GM18499 (cell line): ENCODE measurements around the gene ABLIM2.

ENCODE experiments used
- ATAC-seq: cut with Tn5 transposase; IDR thresholded peaks from one replicate; pipeline ENCODE4 v1.9.1; 2021; ENCODE audit warnings: moderate number of reproducible peaks; ENCODE audit not compliant: insufficient read depth, unreplicated experiment

ABLIM2 gene

DNA sequence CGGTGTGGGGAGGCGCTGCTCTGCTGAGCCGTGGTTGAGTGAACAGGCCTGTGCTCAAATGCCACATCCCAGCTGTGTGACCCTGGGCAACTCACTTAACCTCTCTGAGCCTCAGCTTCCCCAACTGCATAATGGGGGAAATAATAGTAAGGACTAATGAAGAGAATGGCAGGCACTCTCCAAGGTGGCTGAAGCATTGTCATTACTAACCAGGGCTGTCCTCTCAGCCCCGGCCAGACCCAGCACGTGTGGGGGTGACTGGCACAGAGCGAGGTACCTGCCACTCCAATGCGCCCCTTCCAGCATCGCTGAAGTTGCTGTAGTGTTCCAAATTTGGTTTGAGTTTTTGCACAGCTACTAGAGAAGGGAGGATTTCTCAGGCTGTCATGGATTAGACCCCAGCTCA, 80.0 kb downstream of the ABLIM2 start:
- no peak for ATAC-seq

DNA sequence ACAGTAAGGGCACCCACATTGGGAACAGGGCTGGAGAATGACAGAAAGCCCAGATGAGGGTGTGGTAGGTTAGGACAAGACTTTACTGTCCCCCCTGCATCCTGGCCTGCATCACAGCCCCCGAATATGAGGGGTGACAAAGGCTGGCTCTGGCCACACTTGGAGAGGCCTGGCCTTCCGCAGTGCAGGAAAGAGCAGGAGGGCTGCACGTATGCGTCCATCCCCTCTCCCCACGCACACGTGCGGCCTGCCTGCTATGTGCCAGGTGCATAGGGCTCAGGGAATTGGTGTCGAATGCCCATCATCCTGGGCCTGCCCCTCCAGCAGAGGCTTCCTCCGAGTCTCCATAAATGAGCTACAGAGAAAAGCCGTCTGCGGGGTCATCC, 80.5 kb downstream of the ABLIM2 start:
- no peak for ATAC-seq

DNA sequence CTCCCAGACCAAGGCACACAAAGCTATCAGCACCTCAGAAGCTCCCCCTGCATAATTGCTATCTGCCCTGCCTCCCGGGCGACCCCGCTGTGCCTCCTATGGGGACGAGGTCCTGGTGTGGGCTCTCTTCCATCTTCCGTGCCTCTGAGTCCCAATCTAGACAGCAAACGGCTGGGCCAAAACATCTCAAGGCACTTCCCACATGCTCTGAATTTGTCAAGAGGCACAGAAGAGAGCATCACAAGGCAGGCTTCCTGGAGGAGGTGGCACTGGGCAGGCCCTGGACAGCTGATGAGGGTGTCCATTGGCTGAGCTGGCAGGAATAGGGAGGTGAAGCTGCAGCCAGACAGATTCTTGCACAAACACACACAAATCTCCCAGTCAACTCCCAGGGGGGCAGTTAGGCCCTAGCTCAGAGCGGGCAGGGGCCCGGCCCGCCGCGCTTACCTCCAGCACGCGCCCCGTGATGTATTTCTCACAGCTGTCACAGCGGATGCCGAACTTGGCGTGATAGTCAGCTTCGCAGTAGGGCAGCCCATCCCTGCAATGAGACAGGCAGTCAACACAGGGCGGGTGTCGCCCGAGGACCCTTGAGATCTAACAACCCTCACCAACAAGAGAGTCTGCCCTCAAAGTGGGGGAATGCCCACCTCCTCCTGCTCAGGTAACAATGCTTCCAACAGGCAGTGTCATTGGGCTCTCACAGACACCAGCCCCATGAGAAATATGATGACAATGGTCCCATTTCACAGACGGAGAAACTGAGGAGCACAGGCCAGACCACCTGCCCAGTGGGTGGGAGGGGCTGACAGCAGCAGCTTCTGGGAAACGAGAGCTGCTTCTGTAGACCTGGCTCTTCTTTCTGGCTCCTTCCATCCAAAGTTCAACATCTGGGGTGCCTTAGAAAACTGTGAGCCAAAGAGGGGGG, 81.2 kb downstream of the ABLIM2 start:
- ATAC-seq, result no peak

DNA sequence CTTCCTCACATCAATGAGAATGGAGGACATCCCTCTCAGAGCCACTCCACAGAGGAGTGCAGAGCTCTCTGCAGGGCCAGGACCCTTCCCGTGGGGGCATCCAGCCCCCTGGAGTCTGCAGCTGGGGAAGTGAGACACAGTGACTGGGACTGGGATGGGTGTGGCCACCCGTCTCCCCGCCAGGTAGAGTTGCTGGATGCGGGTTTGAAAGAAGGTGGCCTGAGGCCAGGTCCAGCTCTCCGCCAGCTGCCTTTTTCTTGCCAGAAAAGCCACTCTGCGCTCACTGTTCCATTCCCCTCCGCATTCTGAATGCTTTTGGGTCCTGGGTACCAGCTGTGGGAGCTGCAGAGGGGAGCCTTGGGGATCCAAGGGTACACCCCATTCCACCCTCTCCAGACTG, 82.6 kb downstream of the ABLIM2 start:
- ATAC-seq, result no peak

DNA sequence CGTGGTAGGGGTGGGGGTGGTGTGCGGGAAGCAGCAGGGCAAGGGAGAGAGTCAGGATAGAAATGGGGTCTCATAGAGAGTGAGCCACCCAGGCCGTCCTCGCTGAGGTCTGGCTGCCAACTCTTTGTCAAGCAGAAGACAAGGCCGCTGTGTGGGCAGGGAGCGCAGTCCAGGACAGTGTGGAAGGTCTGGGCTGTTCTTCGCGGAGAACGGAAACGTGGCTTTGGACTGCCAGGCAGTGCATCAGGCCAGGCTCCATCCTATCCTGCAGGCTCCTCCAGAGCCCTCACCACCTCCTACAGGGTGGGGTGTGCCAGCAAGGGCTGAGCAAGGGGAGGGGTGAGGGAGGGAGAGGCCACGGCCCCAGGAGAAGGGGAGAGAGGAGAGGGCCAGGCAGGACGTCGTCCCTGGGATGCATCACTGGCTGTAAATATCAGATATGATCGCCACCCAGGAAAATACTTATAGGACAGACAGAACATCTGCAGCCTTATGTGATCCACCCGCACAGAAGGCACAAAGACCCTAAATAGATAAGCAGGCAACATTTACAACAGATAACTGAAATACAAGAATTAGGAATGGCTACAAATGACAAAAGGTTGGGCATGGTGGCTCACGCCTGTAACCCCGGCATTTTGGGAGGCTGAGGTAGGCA, 85.3 kb downstream of the ABLIM2 start:
- no peak for ATAC-seq

DNA sequence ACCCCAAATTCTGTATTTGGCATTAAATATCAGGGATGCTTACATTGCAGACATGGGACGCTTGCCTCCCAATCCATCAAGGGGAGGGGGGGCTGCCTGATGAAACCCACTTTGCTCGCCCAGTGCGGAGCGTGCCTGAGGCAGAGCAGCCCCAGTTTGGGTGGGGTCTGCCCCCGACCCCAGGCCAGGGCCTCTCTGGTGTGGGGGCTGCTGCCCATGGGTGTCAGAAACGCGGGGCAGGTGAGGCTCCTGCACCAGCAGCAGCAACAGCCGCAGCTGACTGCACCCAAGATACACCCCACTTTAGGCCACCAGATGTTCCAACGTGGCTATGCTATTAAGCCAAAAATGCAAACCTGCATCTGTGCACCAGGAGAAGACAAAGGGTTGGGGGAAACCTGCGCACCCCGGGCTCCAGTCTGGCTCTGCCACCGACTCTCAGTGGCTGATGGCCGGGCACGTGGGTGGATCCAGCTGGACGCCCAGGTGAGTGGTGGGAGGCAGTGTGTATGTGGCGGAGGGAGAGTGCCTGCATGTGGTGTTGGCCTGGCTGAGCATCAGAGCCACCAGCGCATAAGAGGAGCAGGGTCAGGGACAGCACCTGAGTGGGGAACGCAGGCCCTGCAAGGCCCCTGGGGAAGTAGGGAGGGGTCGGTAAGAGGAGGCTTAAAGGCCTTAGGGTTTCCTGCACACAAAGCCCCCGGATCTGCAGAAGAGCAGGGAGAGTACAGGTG, 86.2 kb downstream of the ABLIM2 start:
- ATAC-seq, result no peak

DNA sequence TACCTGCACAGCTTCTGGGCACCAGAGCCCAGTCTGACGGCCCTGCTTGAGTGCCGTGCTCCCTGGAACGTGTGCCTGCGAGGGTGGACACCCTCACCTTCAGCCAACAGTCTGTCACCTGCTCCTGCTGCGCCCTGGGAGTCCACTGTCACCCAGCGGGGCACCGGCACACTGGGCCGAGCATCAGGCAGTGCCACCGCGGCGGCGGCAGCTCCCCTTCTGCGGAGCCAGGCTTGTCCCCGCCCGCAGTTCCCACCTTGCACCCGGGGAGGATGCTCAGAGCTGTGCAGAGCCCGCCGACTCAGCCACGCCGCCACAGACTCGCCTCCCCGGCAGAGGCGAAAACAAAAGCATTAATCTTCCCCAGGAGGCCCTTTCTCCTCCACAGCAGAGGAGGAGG, 86.8 kb downstream of the ABLIM2 start:
- no peak for ATAC-seq

DNA sequence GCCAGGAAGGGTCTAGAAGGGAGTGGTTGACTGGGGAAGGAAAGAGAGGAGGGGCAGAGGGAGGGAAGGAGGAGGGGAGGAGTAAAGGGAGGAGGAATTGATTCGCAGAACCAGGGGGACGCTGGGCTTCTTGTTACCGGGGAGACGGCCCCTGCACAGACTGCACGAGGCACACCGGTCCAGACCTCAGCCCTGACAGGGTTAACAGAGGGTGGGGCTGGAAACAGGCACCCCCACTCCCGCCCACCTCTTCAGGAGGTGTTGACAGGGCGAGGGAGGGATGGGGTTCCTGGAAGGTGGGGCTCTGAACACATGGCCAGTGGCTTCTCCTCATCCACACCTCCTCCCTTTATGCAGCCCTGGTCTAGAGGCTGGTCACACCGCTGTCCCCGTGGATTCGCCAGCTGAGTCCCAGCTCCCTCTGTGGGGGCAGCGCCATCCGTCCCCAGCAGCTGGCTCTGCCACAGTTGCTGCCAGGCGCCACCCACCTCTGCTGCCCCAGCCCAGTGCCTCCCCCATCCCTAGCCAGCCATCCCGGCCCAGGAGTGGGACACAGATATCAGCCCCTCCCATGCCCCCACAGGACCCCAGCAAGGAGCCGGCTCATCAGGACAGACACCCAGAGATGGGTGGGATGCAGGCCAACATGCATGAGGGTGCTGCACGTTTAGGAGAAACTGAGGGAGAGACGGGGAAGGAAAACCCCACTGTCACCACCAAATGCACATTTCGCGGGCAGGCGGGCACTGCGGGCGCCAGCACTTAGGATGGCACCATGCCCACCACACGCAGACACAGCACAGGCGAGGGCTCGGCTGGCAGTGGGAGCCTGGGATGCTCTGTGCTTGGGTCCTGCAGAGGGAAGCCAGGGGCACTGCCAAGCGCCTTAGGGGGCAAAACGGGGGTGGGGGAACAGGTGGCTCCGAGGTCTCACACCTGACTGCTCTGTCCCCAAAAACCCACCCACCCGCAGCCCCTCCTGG, 87.6 kb downstream of the ABLIM2 start:
- no peak for ATAC-seq

DNA sequence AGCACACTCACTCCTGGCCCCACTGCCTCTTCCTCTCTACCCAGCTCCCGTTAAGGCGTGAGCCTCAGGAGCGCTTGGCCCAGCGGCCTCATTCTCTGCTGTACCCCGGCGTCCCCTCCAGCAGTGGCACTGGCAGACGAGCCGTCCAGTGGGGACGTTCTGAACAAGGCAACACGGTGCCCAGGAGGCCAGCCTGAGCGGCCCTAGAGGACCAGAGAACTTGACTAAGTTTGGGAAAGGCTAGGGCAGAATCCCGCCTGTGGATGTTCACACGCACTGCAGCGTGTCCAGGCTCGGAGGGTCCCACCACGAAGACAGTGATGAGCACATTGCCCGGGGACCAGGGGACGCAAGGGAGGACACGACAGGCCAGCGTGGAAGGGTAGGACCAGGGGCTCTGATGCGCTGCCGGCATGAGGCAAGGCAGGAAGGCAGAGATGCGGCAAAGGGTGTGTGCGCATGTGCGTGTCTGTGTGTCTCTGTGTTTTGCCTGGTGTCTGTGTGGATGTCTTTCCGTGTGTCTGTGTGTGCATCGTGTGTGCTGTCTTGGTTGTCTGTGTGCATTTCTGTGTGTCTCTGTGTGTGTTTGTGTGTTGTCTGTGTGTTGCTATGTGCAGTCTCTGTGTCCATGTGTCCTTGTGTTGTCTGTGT, 89.4 kb downstream of the ABLIM2 start:
- ATAC-seq, result no peak

DNA sequence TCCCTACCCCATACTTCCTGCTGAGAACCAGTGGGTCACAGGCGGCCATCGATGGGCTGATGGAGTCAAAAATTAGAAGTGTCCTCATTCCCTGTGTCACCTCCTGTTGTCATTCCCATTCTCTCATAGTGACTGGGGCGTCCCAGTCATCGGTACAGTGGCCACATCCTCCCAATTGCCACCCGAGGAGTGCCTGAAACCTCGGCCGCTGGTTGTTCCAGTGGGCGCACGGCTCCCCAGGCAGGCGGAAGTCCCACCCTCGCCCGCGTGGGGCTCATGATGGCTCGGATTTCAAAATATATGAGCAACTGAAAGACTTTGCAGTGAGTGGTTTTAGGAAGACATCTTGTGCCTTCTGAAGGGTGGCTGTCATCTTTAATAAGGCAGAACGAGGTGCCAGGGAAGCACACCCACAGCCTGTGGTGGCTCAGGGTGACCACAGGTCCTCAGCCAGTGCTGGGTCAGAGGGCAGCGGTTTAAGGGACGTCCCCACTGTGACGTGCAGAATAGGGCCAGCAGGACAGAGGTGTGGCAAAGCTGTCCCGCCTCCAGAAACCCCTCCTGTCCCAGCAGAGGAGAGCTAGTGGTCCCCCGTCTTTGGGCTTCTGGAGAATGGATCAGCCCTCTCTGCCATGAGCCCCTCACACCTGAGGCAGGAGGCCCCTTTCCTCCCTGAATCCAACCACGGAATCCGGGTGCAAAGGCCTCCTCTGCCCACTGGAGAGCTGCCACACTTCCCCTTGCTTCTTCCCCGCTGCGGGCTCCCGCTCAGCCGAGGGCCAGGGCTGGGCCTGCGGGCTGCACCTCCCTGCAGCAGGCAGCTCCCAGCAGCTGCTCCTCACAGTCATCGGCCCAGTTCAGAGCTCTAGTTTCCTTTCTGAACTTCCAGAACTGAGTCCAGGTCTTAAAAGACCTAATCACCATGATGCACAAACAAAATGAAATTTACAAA, 90.4 kb downstream of the ABLIM2 start:
- no peak for ATAC-seq

DNA sequence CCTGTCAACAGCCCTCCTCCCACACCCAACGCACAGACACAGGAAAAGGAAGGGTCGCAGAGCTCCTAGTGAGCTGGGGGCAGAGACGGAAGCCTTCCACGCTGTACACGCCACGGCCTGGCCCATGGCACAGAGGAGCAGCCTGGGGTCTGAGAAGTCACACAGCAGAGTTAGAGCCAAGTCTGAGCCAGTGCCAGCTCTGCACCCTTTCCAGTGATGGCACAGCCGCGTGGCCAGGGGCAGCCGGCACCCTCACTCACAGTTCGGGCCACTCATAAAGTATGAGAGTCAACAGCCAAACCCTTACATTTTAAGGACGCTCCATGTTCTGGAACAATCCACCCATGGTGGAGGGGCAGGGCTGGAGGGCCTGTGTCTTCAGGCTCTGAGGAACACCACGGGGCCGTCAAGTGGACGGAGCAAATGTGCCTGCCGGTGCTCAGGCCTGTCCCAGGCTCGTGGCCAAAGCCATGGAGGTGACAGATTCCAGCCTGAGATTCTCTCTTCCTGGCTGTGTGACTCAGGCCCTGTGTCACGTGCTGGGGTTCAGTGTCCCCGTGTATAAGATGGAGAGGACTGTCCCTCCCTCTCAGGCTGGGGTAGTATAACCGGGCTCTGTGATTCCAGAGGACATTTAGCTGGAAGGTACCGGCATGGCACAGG, 91.2 kb downstream of the ABLIM2 start:
- no peak for ATAC-seq

DNA sequence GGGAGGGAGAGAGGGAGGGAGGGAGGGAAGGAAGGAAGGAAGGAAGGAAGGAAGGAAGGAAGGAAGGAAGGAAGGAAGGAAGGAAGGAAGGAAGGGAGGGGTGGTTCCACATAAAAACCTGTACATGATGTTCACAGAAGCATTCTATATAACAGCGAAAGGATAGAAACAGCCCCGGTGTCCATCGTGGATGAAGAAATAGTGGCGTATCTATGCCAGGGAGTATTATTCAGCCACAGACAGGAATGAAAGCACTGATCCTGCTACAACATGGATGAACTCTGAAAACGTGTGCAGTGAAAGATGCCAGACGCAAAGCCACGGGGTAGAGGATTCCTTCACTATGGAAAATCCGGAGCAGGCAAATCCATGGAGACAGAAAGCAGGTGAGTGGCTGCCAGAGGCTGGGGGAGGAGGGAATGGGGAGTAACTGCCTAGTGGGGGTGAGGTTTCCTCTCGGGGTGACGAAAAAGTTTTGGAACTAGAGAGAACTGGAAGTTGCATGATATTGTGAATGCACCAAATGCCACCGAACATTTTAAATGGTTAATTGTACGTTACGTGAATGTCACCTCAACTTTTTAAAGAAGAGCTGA, 92.2 kb downstream of the ABLIM2 start:
- no peak for ATAC-seq

DNA sequence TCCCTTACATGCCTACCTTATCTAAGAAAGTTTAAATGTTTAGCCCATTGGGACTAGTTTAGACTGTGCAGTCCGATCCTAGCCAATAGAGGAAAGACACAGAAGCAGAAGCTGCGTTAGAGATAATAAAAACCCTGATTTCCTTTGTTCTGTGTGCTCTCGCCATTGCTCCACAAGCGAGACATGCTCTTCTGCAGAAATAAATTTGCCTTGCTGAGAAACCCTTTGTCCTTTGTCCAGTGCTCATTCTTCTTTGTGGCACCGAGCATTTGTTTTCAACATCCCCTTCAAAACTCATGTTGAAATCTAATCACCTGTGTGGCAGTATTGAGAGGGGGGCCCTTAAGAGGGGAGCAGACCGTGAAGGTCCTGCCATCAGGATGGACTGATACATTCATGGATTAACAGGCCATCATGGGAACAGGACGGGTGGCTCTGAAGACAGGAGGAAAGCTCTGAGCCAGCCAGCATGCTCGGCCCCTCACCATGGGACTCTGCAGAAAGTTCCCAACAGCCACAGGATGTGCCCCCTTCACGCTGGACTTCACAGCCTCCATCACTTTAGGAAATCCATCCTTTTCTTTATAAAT, 94.5 kb downstream of the ABLIM2 start:
- ATAC-seq, result no peak

DNA sequence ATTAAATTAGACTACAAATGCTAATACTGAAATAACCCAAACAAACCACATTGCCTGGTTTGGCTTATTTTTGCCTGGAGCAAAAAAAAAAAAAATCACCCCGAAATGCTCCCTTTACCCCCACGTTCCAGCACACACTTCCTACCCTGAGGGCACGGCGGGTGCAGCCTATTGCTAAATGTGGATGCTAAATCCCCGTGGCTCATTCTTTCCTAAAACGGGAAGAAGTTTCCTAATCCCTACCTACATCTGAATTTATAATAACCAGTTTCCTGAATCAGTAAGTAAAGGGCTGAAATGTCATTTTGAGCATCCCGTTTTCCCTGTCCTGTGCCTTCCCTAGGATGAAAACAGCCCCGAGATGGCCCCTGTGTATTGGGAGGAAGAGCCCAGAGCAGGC, 97.0 kb downstream of the ABLIM2 start:
- ATAC-seq, result no peak

DNA sequence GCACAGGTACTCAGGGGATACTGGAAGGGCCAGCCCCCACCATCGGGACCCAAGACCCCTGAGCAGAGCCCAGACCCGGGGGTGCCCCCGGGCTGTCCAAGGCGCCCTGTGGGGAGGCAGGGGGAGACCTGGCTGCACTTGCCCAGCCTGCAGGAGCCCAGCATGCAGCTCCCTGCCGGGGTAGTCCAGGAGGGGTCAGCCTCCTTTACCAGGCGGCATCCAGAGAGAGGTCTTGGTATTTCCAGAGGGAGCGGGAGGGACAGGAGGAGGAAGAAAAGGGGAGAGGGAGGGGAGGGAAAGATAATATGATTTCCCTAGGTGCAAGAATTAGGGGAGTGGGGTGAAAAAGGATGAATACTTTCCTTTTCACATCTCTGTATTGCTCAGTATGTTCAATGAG, 97.5 kb downstream of the ABLIM2 start:
- no peak for ATAC-seq

DNA sequence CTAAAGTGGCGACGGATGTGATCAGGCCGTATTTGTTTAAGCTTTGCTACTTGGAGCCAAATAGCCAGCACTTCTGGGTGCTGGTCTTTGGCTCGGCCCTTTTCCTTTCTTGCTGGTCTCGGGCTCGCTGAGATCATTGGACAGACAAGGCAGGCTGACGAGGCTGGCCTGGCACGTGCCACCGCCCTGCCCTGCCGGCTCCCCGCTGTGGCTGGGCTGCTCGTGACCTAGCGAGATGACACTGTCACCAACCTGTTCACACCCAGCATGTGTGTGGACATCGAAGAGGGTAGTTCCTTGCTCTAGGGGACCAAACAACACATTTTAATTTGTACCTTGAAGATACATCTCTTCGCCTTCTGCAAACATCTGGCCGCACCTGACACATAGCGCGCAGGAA, 98.0 kb downstream of the ABLIM2 start:
- no peak for ATAC-seq

DNA sequence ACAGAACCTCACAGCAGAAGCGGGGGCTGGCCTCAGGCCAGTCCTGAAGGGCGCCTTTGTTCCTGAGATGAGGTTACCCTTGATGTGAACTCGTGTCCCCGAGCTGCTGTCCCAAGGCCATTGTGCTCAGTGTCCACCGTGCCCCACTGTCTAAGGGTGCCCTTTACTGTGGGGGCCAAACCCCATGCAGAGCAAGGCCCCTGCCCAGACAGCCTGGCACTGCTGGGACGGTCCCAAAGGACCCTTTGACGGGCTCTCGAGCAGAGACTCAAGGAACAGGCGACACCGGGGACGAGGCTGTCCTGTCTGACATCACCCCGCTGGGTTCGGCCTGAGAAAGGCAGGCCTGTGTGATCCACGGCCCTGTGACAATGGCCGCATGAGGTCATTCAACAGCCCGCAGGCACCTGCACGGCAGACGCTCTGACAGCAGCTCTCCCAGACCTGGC, 100.6 kb downstream of the ABLIM2 start:
- ATAC-seq, result no peak
